Liver (tissue), 3 donors: ENCODE data around the gene CTSC.

ENCODE experiments used
- SP1 ChIP-seq: IDR thresholded peaks from 2 replicates; pipeline ENCODE4 v1.6.1; 2018; ENCODE audit warnings: antibody characterized with exemption, mild to moderate bottlenecking
- TF ChIP-seq, protein P1 (sequence below): fragments of 150-350 bp; IDR thresholded peaks from 2 replicates; pipeline ENCODE4 v1.5.1; 2017; ENCODE audit warnings: improper control_type of control experiment, low read depth, low read length; ENCODE audit not compliant: missing input control
- TF ChIP-seq, protein P2 (sequence below): IDR thresholded peaks from 2 replicates; pipeline ENCODE4 v1.6.1; 2016; ENCODE audit warnings: antibody characterized with exemption, mild to moderate bottlenecking
- donor health status: healthy.
- donor health status: healthy.

DNA sequence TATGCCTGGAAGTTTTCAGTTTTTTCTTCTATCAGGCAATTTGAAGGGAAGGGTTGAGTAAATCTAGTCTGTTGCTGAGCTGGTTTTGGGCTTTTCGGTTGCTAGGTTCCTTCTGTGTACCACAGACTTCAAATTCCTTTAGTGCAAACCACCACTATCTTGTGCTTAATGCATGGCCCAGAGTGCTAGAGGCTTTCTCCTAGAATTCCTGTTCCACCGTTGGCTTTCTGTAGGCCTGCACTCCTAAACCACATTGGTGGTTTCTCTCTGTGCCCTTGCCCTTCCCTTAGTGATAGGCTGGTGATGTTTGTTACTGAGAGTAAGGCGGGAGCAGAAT, 47.1 kb upstream of the CTSC start:
- TF ChIP-seq, protein P1, sequence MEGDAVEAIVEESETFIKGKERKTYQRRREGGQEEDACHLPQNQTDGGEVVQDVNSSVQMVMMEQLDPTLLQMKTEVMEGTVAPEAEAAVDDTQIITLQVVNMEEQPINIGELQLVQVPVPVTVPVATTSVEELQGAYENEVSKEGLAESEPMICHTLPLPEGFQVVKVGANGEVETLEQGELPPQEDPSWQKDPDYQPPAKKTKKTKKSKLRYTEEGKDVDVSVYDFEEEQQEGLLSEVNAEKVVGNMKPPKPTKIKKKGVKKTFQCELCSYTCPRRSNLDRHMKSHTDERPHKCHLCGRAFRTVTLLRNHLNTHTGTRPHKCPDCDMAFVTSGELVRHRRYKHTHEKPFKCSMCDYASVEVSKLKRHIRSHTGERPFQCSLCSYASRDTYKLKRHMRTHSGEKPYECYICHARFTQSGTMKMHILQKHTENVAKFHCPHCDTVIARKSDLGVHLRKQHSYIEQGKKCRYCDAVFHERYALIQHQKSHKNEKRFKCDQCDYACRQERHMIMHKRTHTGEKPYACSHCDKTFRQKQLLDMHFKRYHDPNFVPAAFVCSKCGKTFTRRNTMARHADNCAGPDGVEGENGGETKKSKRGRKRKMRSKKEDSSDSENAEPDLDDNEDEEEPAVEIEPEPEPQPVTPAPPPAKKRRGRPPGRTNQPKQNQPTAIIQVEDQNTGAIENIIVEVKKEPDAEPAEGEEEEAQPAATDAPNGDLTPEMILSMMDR: no peak
- TF ChIP-seq SP1: no peak
- TF ChIP-seq, protein P2, sequence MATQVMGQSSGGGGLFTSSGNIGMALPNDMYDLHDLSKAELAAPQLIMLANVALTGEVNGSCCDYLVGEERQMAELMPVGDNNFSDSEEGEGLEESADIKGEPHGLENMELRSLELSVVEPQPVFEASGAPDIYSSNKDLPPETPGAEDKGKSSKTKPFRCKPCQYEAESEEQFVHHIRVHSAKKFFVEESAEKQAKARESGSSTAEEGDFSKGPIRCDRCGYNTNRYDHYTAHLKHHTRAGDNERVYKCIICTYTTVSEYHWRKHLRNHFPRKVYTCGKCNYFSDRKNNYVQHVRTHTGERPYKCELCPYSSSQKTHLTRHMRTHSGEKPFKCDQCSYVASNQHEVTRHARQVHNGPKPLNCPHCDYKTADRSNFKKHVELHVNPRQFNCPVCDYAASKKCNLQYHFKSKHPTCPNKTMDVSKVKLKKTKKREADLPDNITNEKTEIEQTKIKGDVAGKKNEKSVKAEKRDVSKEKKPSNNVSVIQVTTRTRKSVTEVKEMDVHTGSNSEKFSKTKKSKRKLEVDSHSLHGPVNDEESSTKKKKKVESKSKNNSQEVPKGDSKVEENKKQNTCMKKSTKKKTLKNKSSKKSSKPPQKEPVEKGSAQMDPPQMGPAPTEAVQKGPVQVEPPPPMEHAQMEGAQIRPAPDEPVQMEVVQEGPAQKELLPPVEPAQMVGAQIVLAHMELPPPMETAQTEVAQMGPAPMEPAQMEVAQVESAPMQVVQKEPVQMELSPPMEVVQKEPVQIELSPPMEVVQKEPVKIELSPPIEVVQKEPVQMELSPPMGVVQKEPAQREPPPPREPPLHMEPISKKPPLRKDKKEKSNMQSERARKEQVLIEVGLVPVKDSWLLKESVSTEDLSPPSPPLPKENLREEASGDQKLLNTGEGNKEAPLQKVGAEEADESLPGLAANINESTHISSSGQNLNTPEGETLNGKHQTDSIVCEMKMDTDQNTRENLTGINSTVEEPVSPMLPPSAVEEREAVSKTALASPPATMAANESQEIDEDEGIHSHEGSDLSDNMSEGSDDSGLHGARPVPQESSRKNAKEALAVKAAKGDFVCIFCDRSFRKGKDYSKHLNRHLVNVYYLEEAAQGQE: no peak
